Neural crest cell (in vitro differentiated cells): ENCODE results near the gene LARP1. TPM values are rescaled to one million over a fixed set of nuclear protein-coding genes. Genes with fewer than 3 reads are reported as not detected.

ENCODE experiments used
- DNase-seq: peaks from one replicate; pipeline ENCODE4 v3.0.0; 2021; ENCODE audit warnings: low read depth, mixed read lengths, low spot score
- H3K27ac Mint-ChIP-seq: one replicate; pipeline ENCODE4 v1.8.0; 2021; ENCODE audit warnings: mild to moderate bottlenecking, mixed read lengths; ENCODE audit not compliant: unreplicated experiment
- H3K27me3 Mint-ChIP-seq: 2 replicates; pipeline ENCODE4 v1.8.0; 2021; ENCODE audit warnings: low read depth, mild to moderate bottlenecking, mixed read lengths
- H3K36me3 Mint-ChIP-seq: 2 replicates; pipeline ENCODE4 v1.8.0; 2021; ENCODE audit warnings: low read depth, mild to moderate bottlenecking, mixed read lengths
- H3K4me1 Mint-ChIP-seq: 2 replicates; pipeline ENCODE4 v1.8.0; 2021; ENCODE audit warnings: mixed read lengths
- H3K4me3 Mint-ChIP-seq: one replicate; pipeline ENCODE4 v1.8.0; 2021; ENCODE audit warnings: mild to moderate bottlenecking, mixed read lengths
- H3K9me3 Mint-ChIP-seq: 2 replicates; pipeline ENCODE4 v1.8.0; 2021; ENCODE audit warnings: mixed read lengths
- CTCF ChIP-seq: fragments of 200-600 bp; sonication (generic); conservative IDR thresholded peaks from 2 replicates; pipeline ENCODE4 v1.5.0; 2021; ENCODE audit warnings: antibody characterized with exemption, mild to moderate bottlenecking
- long read RNA-seq: library from polyadenylated mRNA; unstranded; transcript quantifications from one replicate; pipeline ENCODE4 v2.0.0, GENCODE V29; 2020
- total RNA-seq: library from RNA; stranded (reverse); gene quantifications from 2 replicates; pipeline ENCODE4 v1.2.1, GENCODE V29; 2021

The LARP1 gene
- total RNA-seq: 230 and 231 TPM in 2 replicates
- long read RNA-seq, partial matches to known transcripts: 1 of 67 reads
- long read RNA-seq, other reads (novel, unspliced or antisense): 66 of 67 reads

- peak; percentile 21 for DNase-seq
- H3K4me3 Mint-ChIP-seq: peak within 1 kb of the TSS; percentile 100
- TF ChIP-seq CTCF: no peak
- no peaks in the 10 kb centered on the region for H3K36me3 Mint-ChIP-seq
- peaks cover 2% of the 10 kb centered on the region for H3K27me3 Mint-ChIP-seq
- peaks cover 54% of the 10 kb centered on the region for H3K4me1 Mint-ChIP-seq
- peak within 1 kb of the TSS; percentile 98 for H3K27ac Mint-ChIP-seq
- no peaks in the 10 kb centered on the region for H3K9me3 Mint-ChIP-seq
These were observed at the start of gene LARP1 for GRCh38 chr5:154755361-154756008. TSS of gene LARP1 (plus strand) at chr5:154755377. CDS start at chr5:154755758, 381 bp downstream.

- Mint-ChIP-seq H3K4me1 (no peaks in the 10 kb centered on the region), H3K36me3 (no peaks in the 10 kb centered on the region)
These were observed 48.8 kb upstream of the LARP1 start for GRCh38 chr5:154706416-154706815.

GRCh38 chr5:154707641-154708040 lies 47.5 kb upstream of the LARP1 start:
- Mint-ChIP-seq H3K4me1 (no peaks in the 10 kb centered on the region), H3K27ac (no peak overlapping the region), H3K36me3 (no peaks in the 10 kb centered on the region), H3K9me3 (no peaks in the 10 kb centered on the region), H3K27me3 (no peaks in the 10 kb centered on the region), H3K4me3 (no peak overlapping the region)
- no peak for TF ChIP-seq CTCF
- DNase-seq: no peak

More at GRCh38 chr5:154706416-154706815, 48.8 kb upstream of the LARP1 start:
- Mint-ChIP-seq H3K27ac (no peak overlapping the region), H3K4me3 (no peak overlapping the region), H3K9me3 (no peaks in the 10 kb centered on the region), H3K27me3 (no peaks in the 10 kb centered on the region)
- no peak for DNase-seq
- TF ChIP-seq CTCF: no peak

GRCh38 chr5:154708207-154708606 lies 47.0 kb upstream of the LARP1 start:
- Mint-ChIP-seq H3K27me3 (no peaks in the 10 kb centered on the region), H3K4me1 (no peaks in the 10 kb centered on the region), H3K4me3 (no peak overlapping the region), H3K9me3 (no peaks in the 10 kb centered on the region), H3K27ac (no peak overlapping the region), H3K36me3 (no peaks in the 10 kb centered on the region)
- TF ChIP-seq CTCF: no peak
- no peak for DNase-seq

GRCh38 chr5:154708846-154709245 lies 46.3 kb upstream of the LARP1 start:
- Mint-ChIP-seq H3K4me1 (no peaks in the 10 kb centered on the region), H3K36me3 (no peaks in the 10 kb centered on the region), H3K27me3 (no peaks in the 10 kb centered on the region), H3K4me3 (no peak overlapping the region), H3K27ac (no peak overlapping the region), H3K9me3 (no peaks in the 10 kb centered on the region)
- TF ChIP-seq CTCF: no peak
- DNase-seq: no peak
